Stimulated activated naive CD4-positive, alpha-beta T cell (primary cell): ENCODE measurements around the gene CEP112.

Source experiments
- DNase-seq, 6 experiments: peaks; one replicate each; lab custom pipeline; 2025; lab: John Stamatoyannopoulos, UW

Gene CEP112

GRCh38 chr17:65595071-65595656 lies 596.8 kb downstream of the CEP112 start:
- no peak for DNase-seq

GRCh38 chr17:65593855-65594845 lies 597.8 kb downstream of the CEP112 start:
- DNase-seq, result peak in 2 of 6 experiments; percentile 13 to 38

GRCh38 chr17:65593092-65593854 lies 598.7 kb downstream of the CEP112 start:
- peak in 1 of 6 experiments; percentile 24 for DNase-seq

- DNase-seq, result no peak
Measured at GRCh38 chr17:65592125-65592965, 599.6 kb downstream of the CEP112 start.

- DNase-seq, result no peak
Measured at GRCh38 chr17:65589321-65589720, 602.6 kb downstream of the CEP112 start.

GRCh38 chr17:65588181-65588808 lies 603.6 kb downstream of the CEP112 start:
- DNase-seq, result no peak

GRCh38 chr17:65587534-65588180 lies 604.3 kb downstream of the CEP112 start:
- peak in 1 of 6 experiments; percentile 13 for DNase-seq

- no peak for DNase-seq
Measured at GRCh38 chr17:65586899-65587298, 605.0 kb downstream of the CEP112 start.
